ENCODE data around the gene G2E3. TPM values are rescaled to one million over a fixed set of nuclear protein-coding genes. Genes with fewer than 3 reads are reported as not detected.

Gene G2E3
- total RNA-seq, 1 donor, result 11.9 TPM

DNA sequence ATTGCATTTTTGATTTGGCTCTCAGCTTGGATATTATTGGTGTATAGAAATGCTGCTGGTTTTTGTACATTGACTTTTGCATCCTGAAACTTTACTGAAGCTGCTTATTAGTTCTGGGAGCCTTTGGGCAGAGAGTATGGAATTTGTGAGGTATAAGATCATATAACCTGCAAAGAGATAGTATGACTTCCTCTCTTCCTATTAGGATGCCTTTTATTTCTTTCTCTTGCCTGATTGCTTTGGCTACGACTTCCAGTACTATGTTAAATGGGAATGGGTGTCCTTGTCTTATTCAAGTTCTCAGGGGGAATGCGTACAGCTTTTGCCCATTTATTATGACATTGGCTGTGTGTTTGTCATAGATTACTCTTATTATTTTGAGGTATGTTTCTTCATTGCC is 86.6 kb downstream of the G2E3 start:
- no peaks in the 10 kb centered on the region for H3K4me1 ChIP-seq (ENCODE audit: insufficient read depth, low read length)
- no peaks in the 10 kb centered on the region for H3K27me3 ChIP-seq (ENCODE audit: insufficient read depth, low read length)
- no peak overlapping the region for H3K4me2 ChIP-seq (ENCODE audit: insufficient read depth, low read length)
- peaks cover 65% of the 10 kb centered on the region for H3K36me3 ChIP-seq (ENCODE audit: insufficient read depth, low read length)
- H3K9me3 ChIP-seq (ENCODE audit: low read depth, low read length), result no peaks in the 10 kb centered on the region
- peaks cover 9% of the 10 kb centered on the region for H4K20me1 ChIP-seq (ENCODE audit: insufficient read depth, low read length)
- TF ChIP-seq, protein P1, sequence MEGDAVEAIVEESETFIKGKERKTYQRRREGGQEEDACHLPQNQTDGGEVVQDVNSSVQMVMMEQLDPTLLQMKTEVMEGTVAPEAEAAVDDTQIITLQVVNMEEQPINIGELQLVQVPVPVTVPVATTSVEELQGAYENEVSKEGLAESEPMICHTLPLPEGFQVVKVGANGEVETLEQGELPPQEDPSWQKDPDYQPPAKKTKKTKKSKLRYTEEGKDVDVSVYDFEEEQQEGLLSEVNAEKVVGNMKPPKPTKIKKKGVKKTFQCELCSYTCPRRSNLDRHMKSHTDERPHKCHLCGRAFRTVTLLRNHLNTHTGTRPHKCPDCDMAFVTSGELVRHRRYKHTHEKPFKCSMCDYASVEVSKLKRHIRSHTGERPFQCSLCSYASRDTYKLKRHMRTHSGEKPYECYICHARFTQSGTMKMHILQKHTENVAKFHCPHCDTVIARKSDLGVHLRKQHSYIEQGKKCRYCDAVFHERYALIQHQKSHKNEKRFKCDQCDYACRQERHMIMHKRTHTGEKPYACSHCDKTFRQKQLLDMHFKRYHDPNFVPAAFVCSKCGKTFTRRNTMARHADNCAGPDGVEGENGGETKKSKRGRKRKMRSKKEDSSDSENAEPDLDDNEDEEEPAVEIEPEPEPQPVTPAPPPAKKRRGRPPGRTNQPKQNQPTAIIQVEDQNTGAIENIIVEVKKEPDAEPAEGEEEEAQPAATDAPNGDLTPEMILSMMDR (IDR thresholded peaks at IDR 0.05; ENCODE audit: extremely low read depth, low read depth, low read length), result no peak
- DNase-seq (ENCODE audit: insufficient read length, low spot score, missing footprints), result no peak
- H3K27ac ChIP-seq (ENCODE audit: low read depth, low read length), result no peak overlapping the region
- H2AFZ ChIP-seq (ENCODE audit: low read length), result no peak overlapping the region
- H3K79me2 ChIP-seq (ENCODE audit: insufficient read depth, low read length), result peaks cover 49% of the 10 kb centered on the region
- no peak overlapping the region for H3K4me3 ChIP-seq (ENCODE audit: insufficient read depth, low read length)

DNA sequence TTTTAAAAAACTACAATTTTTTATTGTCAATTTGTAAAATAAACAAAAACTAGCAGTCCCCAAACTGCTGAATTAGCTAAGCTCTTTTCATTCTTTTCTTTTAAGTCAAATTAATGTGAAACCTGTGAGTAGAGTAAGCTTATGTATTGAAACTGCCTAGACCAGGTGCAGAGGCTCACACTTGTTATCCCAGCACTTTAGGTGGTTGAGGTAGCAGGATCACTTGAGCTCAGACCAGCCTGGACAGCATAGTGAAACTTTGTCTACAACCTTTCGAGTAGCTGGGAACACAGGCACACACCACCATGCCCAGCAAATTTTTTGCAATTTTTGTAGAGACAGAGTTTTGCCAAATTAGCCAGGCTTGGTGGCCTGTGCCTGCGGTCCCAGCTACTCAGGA is 89.5 kb downstream of the G2E3 start:
- TF ChIP-seq, protein P1 (IDR thresholded peaks at IDR 0.05; ENCODE audit: extremely low read depth, low read depth, low read length), result no peak

DNA sequence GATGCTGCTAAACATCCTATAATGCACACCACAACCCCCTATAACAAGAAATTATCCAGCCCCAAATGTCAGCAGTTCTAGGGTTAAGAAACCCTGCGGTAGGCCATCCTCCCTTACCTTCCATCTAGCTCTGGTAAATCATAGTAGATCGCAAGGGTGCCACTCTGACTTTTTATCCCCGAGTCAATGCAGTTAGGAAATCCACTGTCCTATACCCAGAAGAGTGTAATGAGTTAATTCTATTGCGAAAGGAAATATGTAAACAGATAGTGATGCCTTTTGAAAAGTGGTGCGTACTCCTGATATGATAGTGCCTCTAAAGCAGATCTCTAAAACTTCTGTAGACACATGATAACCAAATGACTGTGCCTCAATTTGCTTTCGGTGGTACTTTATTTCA is 93.0 kb downstream of the G2E3 start:
- Histone ChIP-seq H3K79me2 (ENCODE audit: insufficient read depth, low read length) (peaks cover 11% of the 10 kb centered on the region), H3K4me1 (ENCODE audit: insufficient read depth, low read length) (no peaks in the 10 kb centered on the region), H3K4me3 (ENCODE audit: insufficient read depth, low read length) (no peak overlapping the region), H3K9me3 (ENCODE audit: low read depth, low read length) (no peaks in the 10 kb centered on the region), H3K27me3 (ENCODE audit: insufficient read depth, low read length) (no peaks in the 10 kb centered on the region), H4K20me1 (ENCODE audit: insufficient read depth, low read length) (peaks cover 6% of the 10 kb centered on the region), H3K4me2 (ENCODE audit: insufficient read depth, low read length) (no peak overlapping the region), H3K36me3 (ENCODE audit: insufficient read depth, low read length) (peaks cover 81% of the 10 kb centered on the region), H3K27ac (ENCODE audit: low read depth, low read length) (no peak overlapping the region), H2AFZ (ENCODE audit: low read length) (no peak overlapping the region)
- DNase-seq (ENCODE audit: insufficient read length, low spot score, missing footprints), result no peak
- TF ChIP-seq, protein P1 (IDR thresholded peaks at IDR 0.05; ENCODE audit: extremely low read depth, low read depth, low read length), result no peak

More for the DNA sequence above, 89.5 kb downstream of the G2E3 start:
- H3K4me3 ChIP-seq (ENCODE audit: insufficient read depth, low read length), result no peak overlapping the region
- peaks cover 37% of the 10 kb centered on the region for H3K79me2 ChIP-seq (ENCODE audit: insufficient read depth, low read length)
- no peak for DNase-seq (ENCODE audit: insufficient read length, low spot score, missing footprints)
- no peaks in the 10 kb centered on the region for H3K4me1 ChIP-seq (ENCODE audit: insufficient read depth, low read length)
- H2AFZ ChIP-seq (ENCODE audit: low read length), result no peak overlapping the region
- H3K27me3 ChIP-seq (ENCODE audit: insufficient read depth, low read length), result no peaks in the 10 kb centered on the region
- no peak overlapping the region for H3K27ac ChIP-seq (ENCODE audit: low read depth, low read length)
- no peak overlapping the region for H3K4me2 ChIP-seq (ENCODE audit: insufficient read depth, low read length)
- peaks cover 73% of the 10 kb centered on the region for H3K36me3 ChIP-seq (ENCODE audit: insufficient read depth, low read length)
- H4K20me1 ChIP-seq (ENCODE audit: insufficient read depth, low read length), result peaks cover 9% of the 10 kb centered on the region
- no peaks in the 10 kb centered on the region for H3K9me3 ChIP-seq (ENCODE audit: low read depth, low read length)

DNA sequence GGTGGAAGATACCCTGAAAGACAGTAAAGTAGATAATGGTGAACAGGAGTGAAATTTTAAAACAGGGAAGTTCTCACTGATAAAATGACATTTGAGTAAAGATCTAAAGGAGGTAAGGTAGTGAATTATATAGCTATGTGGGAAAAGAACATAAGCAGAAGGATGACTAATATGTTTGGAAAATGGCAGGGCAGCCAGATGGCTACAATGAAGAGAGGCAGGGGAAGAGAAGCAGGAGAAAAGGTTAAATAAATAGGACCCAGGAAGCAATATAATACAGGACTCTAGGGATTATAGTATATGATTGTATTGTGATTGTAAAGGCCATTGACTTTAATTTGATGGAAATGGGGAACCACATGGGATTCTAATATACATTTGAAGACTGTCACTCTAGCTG is 96.2 kb downstream of the G2E3 start:
- Histone ChIP-seq H4K20me1 (ENCODE audit: insufficient read depth, low read length) (peaks cover 6% of the 10 kb centered on the region), H3K4me1 (ENCODE audit: insufficient read depth, low read length) (no peaks in the 10 kb centered on the region), H3K9me3 (ENCODE audit: low read depth, low read length) (no peaks in the 10 kb centered on the region), H3K36me3 (ENCODE audit: insufficient read depth, low read length) (peaks cover 71% of the 10 kb centered on the region), H2AFZ (ENCODE audit: low read length) (no peak overlapping the region), H3K27me3 (ENCODE audit: insufficient read depth, low read length) (no peaks in the 10 kb centered on the region), H3K4me2 (ENCODE audit: insufficient read depth, low read length) (no peak overlapping the region), H3K79me2 (ENCODE audit: insufficient read depth, low read length) (peaks cover 4% of the 10 kb centered on the region), H3K27ac (ENCODE audit: low read depth, low read length) (no peak overlapping the region), H3K4me3 (ENCODE audit: insufficient read depth, low read length) (no peak overlapping the region)
- DNase-seq (ENCODE audit: insufficient read length, low spot score, missing footprints), result no peak
- TF ChIP-seq, protein P1 (IDR thresholded peaks at IDR 0.05; ENCODE audit: extremely low read depth, low read depth, low read length), result no peak

Measured in osteoblast (primary cell).